ENCODE data around the gene MYLK.
"Not testable (repeated sequence)": the region's sequence is repeated elsewhere in the genome, so short reads cannot be mapped to it uniquely, and the experiment has no call there.

DNA sequence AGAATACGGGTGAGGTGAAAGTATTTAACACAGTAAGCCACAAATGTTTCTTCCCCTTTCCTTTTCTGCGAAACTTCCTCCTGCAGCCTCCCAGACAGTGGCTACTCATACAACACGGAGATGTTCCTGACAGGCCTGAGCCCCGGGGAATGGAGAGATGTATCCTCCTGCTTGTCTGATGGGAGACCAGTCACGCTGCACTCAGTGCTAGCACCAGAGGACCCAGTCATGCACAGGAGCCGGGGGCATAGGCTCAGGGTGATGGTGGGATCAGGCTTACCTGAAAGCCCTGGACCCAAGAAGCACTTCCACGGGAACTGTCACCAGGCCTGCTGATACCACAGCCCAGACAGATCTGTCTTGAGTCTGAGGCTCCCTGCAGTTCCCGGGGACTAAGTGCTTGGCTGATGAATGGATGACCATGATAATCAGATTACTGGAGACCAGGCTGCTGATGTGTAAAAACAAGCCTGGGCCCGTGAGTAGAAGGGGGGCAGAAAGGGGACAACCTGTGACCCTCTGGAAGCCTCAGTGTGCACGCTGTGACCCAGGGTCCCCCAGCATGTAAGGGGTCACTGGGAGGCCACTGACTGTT, 162.9 kb downstream of the MYLK start:
- TF ChIP-seq, protein P1, sequence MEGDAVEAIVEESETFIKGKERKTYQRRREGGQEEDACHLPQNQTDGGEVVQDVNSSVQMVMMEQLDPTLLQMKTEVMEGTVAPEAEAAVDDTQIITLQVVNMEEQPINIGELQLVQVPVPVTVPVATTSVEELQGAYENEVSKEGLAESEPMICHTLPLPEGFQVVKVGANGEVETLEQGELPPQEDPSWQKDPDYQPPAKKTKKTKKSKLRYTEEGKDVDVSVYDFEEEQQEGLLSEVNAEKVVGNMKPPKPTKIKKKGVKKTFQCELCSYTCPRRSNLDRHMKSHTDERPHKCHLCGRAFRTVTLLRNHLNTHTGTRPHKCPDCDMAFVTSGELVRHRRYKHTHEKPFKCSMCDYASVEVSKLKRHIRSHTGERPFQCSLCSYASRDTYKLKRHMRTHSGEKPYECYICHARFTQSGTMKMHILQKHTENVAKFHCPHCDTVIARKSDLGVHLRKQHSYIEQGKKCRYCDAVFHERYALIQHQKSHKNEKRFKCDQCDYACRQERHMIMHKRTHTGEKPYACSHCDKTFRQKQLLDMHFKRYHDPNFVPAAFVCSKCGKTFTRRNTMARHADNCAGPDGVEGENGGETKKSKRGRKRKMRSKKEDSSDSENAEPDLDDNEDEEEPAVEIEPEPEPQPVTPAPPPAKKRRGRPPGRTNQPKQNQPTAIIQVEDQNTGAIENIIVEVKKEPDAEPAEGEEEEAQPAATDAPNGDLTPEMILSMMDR (IDR thresholded peaks at IDR 0.05), result not testable (repeated sequence)
- not testable (repeated sequence) for TF ChIP-seq EP300, POLR2A (IDR thresholded peaks at IDR 0.05)

All from tibial nerve (tissue), 4 donors.